ENCODE results near the gene RFPL3. TPM values are rescaled to one million over a fixed set of nuclear protein-coding genes. Genes with fewer than 3 reads are reported as not detected.
"Not testable (repeated sequence)": the region's sequence is repeated elsewhere in the genome, so short reads cannot be mapped to it uniquely, and the experiment has no call there.

Gene RFPL3
- polyA plus RNA-seq, 3 donors: 0.13 TPM; not detected in 2

GRCh38 chr22:32348031-32348611 lies 9.5 kb upstream of the RFPL3 start:
- no peak for DNase-seq (ENCODE audit: low read depth in 3 of 3, low spot score in 2 of 3)

DNA sequence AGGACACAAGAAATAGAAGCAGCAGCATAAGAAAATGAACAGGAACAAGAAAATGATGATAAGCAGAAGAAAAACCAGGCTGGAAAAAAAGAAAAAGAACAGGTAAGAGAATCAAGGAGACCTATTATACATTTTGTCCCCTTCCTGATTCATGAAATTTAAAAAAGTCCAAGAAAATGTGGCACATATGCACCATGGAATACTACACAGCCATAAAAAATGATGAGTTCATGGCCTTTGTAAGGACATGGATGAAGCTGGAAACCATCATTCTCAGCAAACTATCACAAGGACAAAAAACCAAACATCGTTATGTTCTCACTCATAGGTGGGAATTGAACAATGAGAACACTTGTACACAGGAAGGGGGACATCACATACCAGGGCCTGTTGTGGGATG lies 5.8 kb upstream of the RFPL3 start:
- DNase-seq (ENCODE audit: low read depth in 3 of 3, low spot score in 2 of 3): not testable (repeated sequence)

- no peak for DNase-seq (ENCODE audit: low read depth in 3 of 3, low spot score in 2 of 3)
Measured at GRCh38 chr22:32352681-32353080, 5.0 kb upstream of the RFPL3 start.

DNA sequence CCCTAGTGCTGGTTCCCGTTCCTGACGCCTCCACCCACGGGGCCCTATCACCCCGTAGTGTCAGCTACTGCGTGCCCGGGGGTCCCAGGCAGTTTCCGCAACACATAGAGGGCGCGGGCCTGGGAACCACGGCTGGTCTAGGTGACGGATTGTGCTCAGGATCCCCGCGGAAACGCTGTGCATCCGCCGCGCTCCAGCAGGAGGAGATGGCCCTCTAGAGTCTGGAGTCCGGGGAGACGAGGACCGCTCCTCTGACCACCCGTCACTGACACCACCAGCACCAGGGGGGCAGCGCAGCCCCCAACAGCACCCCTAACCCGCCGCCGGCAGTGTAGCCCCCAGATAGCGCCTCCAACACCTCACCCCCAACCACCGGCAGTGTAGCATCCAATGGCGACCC lies 4.4 kb upstream of the RFPL3 start:
- no peak for DNase-seq (ENCODE audit: low read depth in 3 of 3, low spot score in 2 of 3)

GRCh38 chr22:32353840-32354239 lies 3.8 kb upstream of the RFPL3 start:
- DNase-seq (ENCODE audit: low read depth in 3 of 3, low spot score in 2 of 3): no peak

DNA sequence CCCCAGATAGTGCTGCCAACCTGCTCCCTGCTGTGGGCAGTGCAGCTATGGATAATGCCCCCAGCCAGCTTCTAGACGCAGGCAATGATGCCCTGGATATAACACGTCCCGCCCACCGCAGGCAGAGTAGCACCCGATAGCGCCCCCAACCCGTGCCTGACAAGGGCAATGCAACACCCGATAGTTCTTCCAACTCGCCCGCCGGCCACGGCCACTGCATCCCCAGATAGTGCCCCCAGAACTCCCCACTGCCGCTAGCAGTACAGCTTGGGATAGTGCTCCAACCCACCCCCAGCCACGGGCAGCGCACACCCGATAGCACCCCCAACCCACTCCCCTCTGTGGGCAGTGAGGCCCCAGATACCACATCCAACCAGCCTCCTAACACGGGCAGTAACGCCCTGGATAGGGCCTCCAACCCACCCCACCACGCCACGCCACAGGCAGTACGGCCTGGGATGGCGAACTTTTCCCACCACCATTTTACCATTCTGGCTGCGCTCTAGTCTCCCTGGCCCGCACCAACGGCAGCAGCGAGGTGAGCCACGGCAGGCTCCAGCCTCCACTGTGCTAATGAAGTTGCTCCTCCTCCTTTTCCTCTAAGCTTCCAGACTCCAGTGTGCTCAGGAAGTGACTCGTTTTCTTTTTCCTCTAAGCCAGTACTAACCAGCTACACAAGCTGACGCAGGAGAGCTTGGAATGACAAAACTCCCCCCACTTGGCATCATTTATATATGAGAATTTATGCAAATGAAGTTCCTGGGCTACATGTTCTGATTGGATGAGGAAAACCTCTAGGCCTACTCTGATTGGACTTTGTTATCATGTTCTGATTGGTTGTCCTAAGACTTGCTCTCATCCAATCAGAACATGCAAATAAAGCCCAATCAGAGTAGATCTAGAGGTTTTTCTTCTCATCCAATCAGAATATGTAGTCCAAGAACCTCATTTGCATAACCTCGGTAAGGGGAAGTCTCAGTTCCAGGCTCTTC lies 3.0 kb upstream of the RFPL3 start:
- no peak for DNase-seq (ENCODE audit: low read depth in 3 of 3, low spot score in 2 of 3)

GRCh38 chr22:32355760-32356159 lies 1.9 kb upstream of the RFPL3 start:
- no peak for DNase-seq (ENCODE audit: low read depth in 3 of 3, low spot score in 2 of 3)

- not testable (repeated sequence) for DNase-seq (ENCODE audit: low read depth in 3 of 3, low spot score in 2 of 3)
Measured at GRCh38 chr22:32360096-32360495, 2.4 kb downstream of the RFPL3 start.

- no peak for DNase-seq (ENCODE audit: low read depth in 3 of 3, low spot score in 2 of 3)
Measured at GRCh38 chr22:32361257-32361656, 3.6 kb downstream of the RFPL3 start.

DNA sequence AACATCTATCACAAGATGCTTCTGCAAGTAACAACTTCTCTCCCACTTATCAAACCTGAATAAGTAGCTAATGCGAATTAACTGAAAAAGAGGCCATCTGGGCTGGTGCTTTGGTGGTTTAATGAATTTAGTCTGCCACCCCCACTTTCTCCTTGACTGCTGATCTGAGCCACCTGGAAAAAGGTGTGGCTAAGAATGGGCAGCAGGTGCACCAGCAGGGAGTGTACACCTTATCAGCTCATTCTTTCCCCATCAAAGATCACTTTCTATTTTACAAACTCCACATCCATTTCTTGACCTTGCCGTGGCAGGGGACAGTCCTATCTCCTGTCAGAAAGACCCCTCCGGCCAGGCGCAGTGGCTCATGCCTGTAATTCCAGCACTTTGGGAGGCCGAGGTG lies 6.5 kb downstream of the RFPL3 start:
- no peak for DNase-seq (ENCODE audit: low read depth in 3 of 3, low spot score in 2 of 3)

GRCh38 chr22:32375678-32376450 lies 18.2 kb downstream of the RFPL3 start:
- no peak for DNase-seq (ENCODE audit: low read depth in 3 of 3, low spot score in 2 of 3)

- DNase-seq (ENCODE audit: low read depth in 3 of 3, low spot score in 2 of 3): no peak
Measured at GRCh38 chr22:32376681-32377080, 19.0 kb downstream of the RFPL3 start.

- no peak for DNase-seq (ENCODE audit: low read depth in 3 of 3, low spot score in 2 of 3)
Measured at GRCh38 chr22:32378707-32379272, 21.1 kb downstream of the RFPL3 start.

DNA sequence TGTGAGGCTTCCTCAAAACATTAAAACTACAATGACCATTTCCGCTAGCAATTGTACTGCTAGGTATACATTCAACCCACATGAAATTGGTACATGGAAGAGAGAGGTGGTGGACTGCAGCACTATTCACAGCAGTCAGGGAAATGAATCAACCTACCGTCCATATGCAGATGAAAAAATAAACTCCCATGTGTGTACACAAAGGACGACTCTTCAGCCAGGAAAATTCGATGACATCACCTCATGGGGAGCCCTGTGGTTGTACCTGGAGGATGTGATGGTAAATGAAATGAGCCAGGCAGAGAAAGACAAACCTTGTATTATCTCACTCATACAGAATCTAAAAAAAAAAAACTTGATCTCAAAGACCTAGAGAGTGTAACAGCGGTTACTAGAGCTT lies 23.3 kb downstream of the RFPL3 start:
- no peak for DNase-seq (ENCODE audit: low read depth in 3 of 3, low spot score in 2 of 3)

GRCh38 chr22:32385681-32386080 lies 28.0 kb downstream of the RFPL3 start:
- no peak for DNase-seq (ENCODE audit: low read depth in 3 of 3, low spot score in 2 of 3)

GRCh38 chr22:32389685-32390084 lies 32.0 kb downstream of the RFPL3 start:
- DNase-seq (ENCODE audit: low read depth in 3 of 3, low spot score in 2 of 3): no peak

GRCh38 chr22:32395107-32395506 lies 37.4 kb downstream of the RFPL3 start:
- no peak for DNase-seq (ENCODE audit: low read depth in 3 of 3, low spot score in 2 of 3)

GRCh38 chr22:32396255-32396654 lies 38.6 kb downstream of the RFPL3 start:
- DNase-seq (ENCODE audit: low read depth in 3 of 3, low spot score in 2 of 3): no peak

DNA sequence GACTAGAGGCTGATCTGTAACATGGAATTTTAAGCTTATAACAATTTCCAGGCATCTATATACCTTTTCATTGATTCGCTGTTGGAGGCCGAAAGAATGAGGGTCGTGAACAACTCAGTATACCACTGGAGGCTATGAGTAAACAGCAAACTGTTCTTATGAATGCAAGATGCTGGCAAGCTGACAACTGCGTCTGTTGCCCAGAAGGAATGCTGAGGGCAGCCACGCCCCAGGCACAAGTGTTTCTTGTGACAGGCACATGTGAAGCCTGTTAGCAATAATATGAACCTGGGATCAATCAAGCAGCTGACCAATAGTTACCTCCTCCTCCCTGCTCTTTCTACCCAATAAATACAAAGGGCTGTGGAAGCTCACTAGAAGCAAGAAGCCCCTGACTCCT lies 39.1 kb downstream of the RFPL3 start:
- DNase-seq (ENCODE audit: low read depth in 3 of 3, low spot score in 2 of 3): no peak

DNA sequence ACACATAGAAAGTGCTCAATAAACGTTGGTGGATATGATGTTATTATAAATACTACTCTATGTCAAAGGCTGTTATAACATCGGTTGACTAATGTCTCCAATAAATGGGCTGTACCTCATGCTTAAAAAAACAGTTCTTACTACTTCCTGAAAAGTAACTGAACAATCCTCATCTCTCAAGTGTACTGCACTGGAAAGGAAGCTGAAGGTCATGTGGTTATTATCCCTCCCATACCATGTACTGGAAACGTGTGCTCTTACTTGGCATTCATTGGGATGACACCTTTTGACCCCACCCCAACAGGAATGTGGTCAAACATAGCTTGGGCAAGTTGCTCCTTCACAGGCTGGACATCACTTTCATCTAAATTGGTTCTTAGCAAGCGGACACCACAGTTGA lies 43.8 kb downstream of the RFPL3 start:
- DNase-seq (ENCODE audit: low read depth in 3 of 3, low spot score in 2 of 3): no peak

DNA sequence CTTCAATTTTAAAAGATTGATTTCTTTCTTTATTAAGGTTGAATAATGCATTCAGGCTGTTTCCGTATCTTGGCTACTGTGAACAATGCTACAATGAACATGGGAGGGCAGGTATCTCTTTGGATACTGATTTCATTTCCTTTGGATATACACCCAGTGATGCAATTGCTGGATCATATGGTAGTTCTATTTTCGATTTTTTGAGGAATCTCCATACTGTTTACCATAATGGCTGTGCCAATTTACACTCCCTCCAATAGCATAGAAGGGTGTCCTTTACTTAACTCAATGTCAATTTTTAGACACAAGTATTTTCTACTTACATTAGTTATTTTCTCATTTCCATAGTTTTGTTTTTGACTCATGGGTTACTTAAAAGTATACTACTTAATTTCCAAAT lies 46.4 kb downstream of the RFPL3 start:
- DNase-seq (ENCODE audit: low read depth in 3 of 3, low spot score in 2 of 3): no peak
